Activated gamma-delta T cell treated with Interleukin-2 at 50 U/mL for 16 hours (primary cell): ENCODE measurements around the gene DIP2C.
A peak's percentile ranks its signal among the peaks of the same experiment; 100 is the strongest.
"Not testable (repeated sequence)": the region's sequence is repeated elsewhere in the genome, so short reads cannot be mapped to it uniquely, and the experiment has no call there.

Source experiments
- DNase-seq: peaks from one replicate; pipeline ENCODE4 v3.0.0-alpha.2; 2020

DIP2C gene

DNA sequence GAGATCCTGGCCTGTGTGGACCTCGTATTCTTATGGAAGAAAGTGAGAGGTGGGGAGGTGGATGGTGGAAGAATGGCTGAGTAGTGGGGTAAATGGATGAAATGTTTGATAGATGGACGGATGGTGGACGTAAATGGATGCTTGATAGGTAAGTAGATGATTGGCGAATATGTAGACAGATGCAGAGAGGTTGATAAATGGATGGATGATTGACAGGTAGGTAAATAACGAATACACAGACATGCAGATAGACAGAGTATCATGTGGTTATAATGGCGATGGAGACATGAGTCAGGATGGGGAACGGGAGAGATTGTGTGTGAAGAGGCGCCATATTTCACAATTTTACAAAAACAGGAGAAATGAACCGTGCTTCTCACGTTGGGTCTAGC lies 219.5 kb downstream of the DIP2C start:
- DNase-seq: no peak

DNA sequence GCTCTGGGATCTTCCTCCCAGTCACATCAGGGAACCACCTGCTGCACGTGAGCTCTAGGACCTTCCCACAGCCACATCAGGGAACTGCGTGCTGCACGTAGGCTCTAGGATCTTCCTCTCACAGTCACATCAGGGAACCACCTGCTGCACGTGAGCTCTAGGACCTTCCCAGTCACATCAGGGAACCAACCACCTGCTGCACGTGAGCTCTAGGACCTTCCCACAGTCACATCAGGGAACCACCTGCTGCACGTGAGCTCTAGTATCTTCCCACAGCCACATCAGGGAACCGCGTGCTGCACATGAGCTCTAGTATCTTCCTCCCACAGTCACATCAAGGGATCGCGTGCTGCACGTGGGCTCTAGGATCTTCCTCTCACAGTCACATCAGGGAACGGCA lies 229.7 kb downstream of the DIP2C start:
- no peak for DNase-seq

DNA sequence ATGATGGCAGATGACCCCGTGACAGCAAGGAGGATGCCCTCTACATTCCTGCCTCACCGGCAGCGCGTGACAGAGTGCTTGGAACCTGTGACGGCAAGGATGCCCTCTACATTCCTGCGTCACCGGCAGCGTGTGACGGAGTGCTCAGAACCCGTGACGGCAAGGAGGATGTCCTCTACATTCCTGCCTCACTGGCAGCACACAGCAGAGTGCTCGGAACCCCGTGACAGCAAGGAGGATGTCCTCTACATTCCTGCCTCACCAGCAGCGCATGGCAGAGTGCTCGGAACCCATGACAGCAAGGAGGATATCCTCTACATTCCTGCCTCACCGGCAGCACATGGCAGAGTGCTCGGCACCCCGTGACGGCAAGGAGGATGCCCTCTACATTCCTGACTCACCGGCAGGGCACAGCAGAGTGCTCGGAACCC lies 231.0 kb downstream of the DIP2C start:
- DNase-seq: no peak

DNA sequence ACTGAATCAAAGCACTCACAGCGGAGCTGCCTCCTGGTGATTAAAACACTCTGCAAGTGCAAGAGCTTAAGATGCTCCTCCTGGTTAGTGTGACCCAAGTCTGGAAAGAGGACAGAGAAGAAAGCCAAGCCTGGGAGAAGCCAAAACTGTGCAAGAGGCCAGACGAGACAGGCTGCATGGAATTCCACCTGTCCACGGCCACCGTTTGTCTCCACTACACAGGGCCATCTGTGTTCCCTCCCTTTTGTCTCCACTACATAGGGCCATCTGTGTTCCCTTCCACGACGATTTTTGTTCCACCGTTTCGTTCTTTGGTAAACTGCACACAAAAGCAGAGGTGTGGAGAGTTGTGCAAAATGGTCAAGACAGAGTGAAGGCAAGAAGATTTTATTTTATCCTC lies 233.0 kb downstream of the DIP2C start:
- no peak for DNase-seq

DNA sequence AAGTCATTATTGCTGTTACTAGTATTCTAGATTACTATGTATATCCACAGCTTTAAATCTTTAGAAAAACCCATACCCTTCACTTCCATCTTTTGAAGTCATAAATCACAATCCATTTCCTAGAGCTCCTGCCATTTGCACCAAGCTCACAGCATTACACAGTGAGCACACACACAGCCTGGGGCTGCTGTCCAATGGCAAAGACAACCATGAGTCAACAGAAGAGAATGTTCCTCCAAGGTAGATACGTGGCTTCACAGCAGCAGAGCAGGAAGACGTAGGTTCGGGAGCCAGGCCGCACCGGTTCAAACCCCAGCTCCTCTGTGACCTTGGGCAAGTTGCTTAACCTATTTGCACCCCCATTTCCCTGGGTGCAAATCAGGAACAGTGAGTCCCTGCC lies 234.6 kb downstream of the DIP2C start:
- DNase-seq: no peak

DNA sequence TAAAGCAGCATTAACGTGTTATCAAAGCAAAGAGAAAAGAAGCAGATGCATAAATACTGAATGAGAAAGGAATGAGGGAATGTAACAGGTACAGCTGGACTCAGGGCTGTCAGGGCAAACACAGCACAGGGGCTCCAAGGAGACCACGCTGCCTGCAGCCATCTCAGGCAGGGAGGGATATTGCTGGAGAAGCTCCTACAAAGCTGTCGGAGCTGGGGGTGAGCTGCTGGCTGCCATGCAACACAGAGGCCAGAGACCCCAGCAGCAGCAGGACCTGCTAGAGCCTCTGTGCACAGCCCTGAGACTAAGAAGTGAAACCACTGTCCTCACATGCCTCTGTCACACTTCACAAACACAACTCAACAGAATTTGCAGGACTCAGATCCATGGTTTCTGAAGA lies 235.8 kb downstream of the DIP2C start:
- no peak for DNase-seq

DNA sequence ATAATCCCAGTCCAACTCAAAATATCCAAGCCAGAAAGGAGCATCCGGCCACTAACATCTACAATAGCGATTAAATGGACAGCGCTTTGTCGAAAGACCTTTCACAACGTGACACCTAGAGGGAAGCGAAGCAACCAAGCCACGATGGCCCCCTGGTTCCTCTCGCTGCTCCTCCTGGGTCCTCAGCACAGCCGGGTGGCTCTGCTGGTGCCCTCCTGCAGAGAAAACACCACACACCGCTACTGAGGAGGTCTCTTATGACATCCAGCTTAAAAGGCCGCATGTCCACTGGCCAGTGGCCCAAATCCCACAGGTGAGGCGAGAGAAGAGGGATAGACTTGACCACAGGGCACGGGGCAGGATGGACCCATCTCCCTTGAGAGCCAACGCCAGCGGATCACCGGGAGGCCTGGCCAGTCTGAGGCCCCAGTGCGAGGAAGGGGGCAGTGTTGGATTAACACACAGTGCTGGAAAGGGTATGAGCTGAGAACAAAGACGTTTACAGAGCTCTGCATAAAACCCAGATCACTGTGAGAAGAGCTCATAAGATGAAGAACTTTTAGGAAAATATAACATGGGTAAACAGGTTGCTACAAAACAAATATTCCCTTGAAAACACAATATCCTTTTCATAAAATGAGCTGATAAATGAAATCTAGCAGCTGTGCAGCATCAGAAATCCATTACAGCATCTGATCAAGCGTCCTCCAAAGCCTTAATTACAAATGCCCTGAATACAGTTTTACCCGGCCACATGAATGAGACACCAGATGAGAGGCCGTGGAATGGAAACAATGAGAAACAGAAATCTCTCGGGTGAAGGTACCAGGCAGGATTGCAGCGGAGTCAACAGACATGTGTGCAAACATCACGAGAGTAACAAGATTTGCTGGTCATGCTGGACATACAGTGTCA lies 236.7 kb downstream of the DIP2C start:
- DNase-seq: no peak

DNA sequence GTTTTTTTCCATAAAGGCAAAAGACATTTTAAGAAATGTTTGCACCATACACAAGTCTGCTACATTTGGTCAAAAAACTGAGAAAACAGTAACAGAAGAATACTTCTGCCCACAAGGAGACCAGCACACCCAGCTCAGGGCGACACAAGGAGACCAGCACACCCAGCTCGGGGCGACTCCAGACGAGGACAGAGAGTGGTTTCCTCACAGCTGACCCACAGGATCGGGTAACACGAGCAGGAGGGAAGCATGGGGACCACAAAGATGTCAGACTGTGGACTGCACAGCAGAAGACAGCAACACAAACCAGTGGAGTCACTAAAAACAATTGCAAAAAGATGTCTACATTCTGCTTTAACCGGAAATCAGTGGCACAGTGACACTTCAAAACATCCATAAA lies 237.6 kb downstream of the DIP2C start:
- DNase-seq: no peak

DNA sequence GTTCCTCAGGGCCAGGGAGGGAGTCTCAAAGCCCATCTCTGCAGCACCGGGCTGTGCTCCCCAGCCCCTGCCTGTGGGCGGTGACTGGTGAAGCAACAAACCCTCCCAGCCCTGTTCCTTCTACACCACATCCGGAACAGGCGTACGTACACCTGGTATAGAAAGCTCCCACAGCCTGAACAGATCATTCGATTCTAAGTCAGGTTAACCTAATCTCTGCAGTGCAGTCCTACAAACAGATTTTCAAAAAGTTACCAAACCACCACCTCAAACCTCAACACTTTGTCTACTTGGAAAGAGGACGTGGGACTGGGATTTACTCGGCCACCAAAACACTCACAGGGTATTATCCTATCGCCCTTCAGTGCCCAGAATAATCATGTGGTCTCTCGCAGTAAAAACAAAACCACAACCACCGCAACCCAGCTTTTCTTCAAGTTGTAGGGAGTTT lies 238.4 kb downstream of the DIP2C start:
- peak; percentile 62 for DNase-seq

DNA sequence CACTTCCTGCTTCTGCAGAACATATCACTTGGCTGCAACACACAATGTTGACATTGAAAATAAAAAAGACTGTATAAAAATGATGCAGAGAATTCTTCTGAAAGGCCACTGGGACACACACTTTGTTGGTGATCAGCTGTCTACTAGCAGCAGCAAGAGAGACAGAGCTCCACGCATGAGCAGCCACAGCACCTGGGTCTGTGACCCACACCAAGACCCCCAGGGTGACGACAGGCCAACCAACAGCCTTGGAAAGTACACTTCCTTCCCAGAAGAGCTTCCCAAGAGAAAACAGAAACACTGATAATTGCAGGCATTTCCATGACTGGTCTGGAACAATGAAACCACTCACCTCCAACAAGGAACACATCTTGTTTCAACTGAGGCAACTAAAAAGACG lies 239.0 kb downstream of the DIP2C start:
- DNase-seq: no peak

DNA sequence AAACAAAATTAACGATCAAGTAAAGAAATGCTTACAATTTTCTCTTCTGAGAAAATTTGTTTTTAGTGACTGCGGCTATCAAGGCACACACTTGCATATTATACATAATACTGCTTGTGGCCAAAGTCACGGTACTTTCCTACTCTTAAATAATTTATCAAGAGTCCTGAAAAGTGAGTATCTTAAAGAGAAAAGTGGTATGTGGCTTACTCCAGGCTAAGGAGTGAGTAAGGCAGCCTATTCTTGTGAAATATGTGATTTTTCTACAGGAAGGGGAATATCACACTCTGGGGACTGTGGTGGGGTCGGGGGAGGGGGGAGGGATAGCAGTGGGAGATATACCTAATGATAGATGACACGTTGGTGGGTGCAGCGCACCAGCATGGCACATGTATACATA lies 240.1 kb downstream of the DIP2C start:
- DNase-seq: not testable (repeated sequence)

DNA sequence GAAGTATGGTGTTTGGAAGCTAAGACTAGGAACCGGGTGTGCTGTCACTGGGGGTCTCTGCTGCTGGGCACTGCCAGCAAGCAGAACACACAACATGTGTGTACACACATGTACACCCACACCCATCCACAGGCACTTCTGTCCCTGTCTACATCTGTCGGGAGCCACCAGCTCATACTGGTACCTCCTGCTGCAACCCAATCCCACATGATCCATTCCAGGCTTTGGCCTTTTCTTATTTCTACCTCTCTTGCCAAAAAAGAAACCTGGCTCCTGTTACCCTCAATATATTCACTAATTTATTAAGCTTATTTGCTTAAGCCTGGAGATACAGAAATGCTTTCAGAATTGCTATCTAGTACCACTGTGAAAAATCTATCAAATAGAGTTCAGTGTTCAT lies 246.0 kb downstream of the DIP2C start:
- DNase-seq: no peak

DNA sequence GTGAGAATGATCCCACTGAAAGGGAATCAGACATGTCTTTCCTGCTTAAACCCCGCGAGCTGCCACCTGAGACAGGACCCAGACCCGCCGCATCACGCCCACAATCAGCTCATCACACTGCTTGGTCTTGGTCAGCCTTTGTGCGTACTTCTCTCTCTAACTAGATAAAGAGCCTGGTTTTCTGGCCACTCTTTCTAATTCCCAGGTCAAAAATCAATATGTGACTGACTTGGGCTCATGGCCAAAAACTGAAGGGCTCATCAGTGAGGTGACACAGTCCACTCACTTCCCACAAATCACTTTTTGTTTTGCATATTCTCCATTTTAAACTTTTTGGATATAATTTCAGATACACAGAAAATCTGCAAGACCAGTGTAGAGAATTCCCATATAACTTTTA lies 247.3 kb downstream of the DIP2C start:
- DNase-seq: no peak

DNA sequence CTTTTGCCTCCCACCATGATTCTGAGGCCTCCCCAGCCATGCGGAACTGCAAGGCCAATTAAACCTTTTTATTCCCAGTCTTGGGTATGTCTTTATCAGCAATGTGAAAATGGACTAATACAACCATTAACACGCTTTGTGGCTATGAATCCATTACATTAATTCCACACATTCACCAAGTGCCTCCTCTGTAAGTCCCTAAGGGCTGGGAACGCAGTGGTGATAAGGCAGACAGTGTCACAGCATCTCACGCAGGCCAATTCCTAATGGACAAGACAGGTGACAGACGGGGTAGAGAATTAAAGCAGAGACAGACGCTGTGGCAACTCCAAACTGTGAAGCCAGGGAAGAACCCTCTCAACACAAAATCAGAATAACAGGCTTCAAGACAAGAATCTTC lies 247.8 kb downstream of the DIP2C start:
- no peak for DNase-seq

DNA sequence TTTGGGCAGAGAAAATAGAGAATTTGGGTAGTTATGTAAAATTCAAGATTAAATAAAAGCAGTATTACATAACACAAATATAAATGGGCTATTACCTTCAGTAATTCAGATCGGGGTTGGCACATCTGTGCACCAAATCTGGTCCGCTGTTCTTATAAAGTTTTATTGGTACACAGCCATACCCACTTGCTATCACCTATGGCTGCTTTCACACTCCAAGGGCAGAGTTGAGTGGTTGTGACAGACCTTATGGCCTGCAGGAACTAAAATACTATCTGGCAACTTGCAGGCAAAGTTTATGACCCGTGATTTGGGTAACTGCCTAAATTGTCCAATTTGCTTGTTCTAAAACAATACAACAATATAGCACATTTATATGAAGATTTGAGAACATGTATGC lies 249.3 kb downstream of the DIP2C start:
- DNase-seq: no peak

DNA sequence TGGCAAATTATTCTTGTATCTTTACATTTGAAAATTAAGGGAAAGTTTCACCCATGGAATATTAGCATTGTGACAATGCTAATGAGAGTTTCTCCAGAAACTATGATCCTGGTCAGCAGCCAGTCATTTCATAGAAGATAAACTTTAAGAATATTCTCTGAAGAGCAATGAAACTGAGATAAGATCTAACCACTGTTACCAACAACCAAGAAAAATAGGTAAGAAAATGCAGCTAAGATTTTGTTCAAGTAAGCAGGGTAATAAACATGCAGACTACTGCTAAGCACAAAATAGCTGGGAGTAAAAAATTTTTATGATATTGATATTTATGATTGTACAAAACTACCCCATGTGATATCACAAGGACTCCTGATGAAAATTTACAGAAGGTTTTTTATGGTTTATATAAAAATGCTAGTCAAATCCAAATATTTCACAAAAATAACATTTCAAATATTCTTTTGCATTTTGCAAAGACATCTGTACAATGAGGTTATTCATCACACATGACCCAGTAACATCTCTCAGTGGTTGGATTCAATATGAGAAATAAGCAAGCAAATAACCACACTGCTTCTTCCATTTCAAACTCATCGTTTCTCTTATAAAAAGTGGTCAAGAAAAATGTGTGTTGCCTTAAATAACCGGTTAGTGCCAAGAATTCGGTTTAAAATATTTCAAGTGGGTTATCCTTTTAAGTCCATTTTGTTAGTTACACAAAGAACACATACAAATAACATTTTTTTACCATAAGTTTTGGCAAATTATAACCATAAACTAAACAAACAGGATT lies 251.6 kb downstream of the DIP2C start:
- DNase-seq: no peak

DNA sequence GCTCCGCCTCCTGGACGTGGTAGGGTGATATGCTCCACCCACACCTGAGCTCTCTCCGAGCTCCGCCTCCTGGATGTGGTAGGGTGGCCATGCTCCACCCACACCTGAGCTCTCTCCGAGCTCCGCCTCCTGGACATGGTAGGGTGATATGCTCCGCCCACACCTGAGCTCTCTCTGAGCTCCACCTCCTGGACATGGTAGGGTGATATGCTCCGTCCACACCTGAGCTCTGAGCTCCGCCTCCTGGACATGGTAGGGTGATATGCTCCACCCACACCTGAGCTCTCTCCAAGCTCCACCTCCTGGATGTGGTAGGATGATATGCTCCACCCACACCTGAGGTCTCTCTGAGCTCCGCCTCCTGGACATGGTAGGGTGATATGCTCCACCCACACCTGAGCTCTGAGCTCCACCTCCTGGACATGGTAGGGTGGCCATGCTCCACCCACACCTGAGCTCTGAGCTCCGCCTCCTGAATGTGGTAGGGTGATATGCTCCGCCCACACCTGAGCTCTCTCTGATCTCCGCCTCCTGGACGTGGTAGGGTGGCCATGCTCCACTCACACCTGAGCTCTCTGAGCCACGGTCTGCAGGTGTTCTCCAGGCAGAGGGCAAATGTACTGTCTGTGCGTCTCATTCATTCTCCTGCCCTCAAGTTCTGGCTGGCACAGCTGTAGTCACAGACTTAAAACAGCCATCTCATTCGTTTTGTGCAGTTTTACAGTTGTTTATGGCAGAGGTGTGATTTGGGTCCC lies 252.4 kb downstream of the DIP2C start:
- no peak for DNase-seq

DNA sequence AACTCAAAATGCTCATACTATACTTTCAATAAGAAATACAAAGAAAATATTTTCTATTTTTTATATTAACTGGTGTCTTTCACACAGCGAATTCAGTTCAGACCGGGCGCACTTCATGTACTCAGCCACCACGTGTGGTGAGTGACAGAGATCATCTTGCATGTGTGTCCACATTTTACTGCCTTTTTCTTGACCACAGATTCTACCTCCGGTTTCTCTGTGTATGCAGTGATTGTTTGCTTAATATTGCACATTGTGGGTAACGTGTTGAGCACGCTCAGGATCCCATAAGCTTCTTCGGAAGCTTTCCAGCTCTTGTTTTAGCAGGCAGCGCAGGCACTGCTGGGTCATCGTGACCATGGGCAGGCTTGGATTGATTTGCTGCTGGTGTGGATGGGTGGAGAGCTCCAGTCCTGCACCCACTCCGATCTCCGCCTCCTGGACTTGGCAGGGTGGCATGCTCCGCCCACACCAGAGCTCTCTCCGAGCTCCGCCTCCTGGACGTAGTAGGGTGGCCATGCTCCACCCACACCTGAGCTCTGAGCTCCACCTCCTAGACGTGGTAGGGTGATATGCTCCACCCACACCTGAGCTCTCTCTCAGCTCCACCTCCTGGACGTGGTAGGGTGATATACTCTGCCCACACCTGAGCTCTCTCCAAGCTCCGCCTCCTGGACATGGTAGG lies 253.3 kb downstream of the DIP2C start:
- no peak for DNase-seq

DNA sequence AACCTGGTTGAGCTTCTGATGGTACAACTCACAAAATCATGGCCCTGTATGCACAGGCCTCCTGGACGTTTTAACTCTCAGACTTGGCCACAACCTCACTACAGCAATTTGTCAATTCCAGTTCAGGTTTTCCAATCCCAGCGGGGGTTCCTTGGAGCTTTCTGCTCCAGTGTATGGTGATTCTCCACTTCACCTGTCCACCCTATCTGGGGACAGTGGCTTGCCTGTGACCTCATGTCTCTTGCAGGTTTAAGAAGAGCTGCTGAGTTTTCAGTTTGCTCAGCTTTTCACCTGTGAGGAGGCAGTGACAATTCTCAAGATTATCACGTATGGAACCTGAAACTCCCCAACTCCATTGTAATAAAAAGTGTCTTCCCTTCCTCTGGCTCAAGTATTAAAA lies 254.1 kb downstream of the DIP2C start:
- no peak for DNase-seq

DNA sequence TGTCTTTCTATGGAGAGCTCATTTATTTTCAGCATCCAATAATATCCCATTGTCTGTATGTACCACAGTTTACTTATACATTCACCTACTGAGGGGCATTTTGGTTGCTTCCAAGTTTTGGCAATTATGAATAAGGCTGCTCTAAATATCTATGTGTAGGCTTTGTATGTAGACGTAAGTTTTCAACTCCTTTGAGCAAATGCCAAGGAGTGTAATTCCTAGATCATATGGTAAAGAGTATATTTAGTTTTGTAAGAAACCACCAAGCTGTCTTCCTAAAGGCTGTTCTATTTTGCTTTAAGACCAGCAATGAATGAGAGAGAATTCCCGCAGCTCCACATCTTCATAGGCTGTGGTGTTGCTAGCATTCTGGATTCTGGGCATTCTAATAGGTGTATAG lies 259.8 kb downstream of the DIP2C start:
- no peak for DNase-seq

DNA sequence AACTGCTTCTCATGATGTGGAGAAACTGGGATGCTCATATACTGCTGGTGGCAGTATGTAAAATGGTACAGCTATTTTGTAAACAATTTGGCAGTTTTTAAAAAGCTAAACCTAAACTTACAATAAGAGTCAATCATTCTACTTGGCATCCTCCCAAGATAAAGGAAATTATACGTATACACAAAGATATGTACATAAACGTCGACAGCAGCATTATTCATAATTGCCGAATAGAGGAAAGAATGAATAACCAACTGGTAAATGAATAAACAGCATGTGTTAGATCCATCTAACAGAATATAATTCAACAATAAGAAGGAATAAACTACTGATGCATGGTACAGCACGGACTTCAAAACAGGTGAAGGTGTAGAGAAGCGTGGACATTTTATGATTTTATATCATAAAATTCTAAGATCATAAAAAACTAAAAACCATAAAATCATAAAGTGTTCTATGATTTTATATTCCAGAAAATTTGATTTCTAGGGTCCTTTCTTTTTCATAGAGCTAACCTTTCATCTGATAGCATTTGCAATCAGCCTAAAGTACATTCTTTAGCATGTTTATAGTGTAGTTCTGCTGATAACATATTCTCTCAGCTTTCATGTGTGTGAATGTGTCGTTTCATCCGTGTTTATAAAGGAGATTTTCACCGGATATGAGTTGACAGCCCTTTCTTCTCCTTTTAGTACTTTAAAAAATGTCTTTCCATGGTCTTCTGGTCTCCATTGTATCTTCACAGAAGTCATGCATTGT lies 261.5 kb downstream of the DIP2C start:
- no peak for DNase-seq

DNA sequence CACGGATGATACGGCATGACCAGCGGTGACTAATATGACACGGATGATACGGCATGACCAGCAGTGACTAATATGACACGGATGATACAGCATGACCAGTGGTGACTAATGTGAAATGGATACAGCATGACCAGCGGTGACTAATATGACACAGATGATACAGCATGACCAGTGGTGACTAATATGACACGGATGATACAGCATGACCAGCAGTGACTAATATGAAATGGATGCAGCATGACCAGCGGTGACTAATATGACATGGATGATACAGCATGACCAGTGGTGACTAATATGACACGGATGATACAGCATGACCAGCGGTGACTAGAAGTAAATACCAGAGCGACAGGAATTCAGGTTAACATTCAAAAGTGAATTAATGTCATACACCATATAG lies 264.1 kb downstream of the DIP2C start:
- DNase-seq: not testable (repeated sequence)
